ENCODE results near the gene ARMC9. TPM values are rescaled to one million over a fixed set of nuclear protein-coding genes. Genes with fewer than 3 reads are reported as not detected.
"Not testable (repeated sequence)": the region's sequence is repeated elsewhere in the genome, so short reads cannot be mapped to it uniquely, and the experiment has no call there.

ARMC9 gene
- total and polyA plus RNA-seq, 8 donors: 4.5 to 114 (median 11.0) TPM

GRCh38 chr2:231298091-231298490 lies 99.7 kb downstream of the ARMC9 start:
- Histone ChIP-seq H3K9me3 (no peaks in the 10 kb centered on the region), H3K27me3 (no peaks in the 10 kb centered on the region), H3K36me3 (peaks cover 0 to 43% (median 17%) of the 10 kb centered on the region in 4 donors), H3K4me3 (no peak overlapping the region), H3K27ac (peak overlapping the region in 3 of 5 donors; percentile 13 to 75 (median 34)), H3K4me1 (peaks cover 11 to 45% (median 17%) of the 10 kb centered on the region in 4 donors)
- TF ChIP-seq CTCF (IDR thresholded peaks at IDR 0.05): no peak
- TF ChIP-seq POLR2A (IDR thresholded peaks at IDR 0.05): no peak
- TF ChIP-seq EP300 (IDR thresholded peaks at IDR 0.05): no peak
- TF ChIP-seq POLR2AphosphoS5 (IDR thresholded peaks at IDR 0.05): no peak
- DNase-seq: no peak
- 90 to 95% (median 93%) methylated on average over 8 of the region's 8 CpGs for WGBS, 5 donors
- intact Hi-C loops (cut with DNase I; ENCODE audit: low total_unique reads): loop anchor here (5.0 kb wide), 2 partner anchors 99 to 114 kb away; partner anchors contain the start of gene B3GNT7

DNA sequence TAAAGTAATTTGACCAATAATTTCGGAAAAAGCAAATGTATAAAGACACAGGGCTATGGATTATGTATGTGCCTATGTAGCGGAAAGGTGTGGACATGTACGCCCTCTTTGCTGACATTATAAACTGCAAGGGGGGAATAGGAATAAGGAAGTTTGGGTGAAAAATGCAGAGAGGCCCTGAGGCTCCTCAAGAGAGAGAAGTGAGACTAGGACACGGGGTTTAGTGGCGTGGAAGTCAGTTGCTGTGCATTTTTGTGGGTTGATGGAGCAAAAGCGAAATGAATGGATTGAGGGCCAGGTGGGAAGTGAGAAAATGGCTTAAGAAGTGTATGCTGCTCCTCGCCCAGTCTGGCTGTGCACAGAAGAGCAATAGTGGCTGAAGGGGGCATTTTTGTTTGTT lies 100.8 kb downstream of the ARMC9 start:
- WGBS, 5 donors: 70 to 90% (median 84%) methylated on average over 7 of the region's 7 CpGs

DNA sequence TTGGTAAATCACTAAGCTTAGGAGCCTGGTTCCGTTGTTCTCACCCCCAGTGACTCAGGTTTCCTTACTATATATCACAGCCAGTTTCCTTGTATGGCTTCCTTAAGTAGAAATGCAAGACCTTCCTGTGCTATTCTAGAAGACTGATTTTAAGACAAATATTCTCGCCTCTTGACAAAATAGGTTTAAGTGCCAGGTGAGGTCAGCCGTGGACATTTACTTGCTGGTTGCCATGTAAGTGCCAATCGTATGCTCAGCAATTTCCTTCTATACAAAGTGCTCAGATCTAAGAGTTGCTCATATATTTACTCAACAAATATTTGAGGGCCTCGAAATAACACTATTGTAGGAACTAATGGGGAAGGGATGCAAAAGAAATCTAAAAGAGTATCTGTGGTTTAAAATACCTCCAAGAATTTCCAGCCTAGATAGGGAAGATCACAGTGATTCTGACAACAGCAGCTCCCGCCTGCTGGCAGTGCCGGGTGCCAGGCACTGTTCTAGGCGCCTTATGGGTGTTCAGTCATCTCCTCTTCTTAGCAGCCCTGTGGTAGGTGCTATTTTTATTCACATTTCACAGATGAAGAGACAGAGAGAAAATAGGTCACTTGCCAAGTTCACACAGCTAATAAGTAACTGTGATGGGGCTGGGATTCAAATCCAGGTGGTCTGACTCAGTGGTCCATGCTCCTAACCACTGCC lies 101.7 kb downstream of the ARMC9 start:
- H3K27ac ChIP-seq: peak overlapping the region; percentile 25 to 75 (median 59)
- H3K4me1 ChIP-seq: peaks cover 11 to 50% (median 20%) of the 10 kb centered on the region in 4 donors
- TF ChIP-seq CTCF (IDR thresholded peaks at IDR 0.05) (no peak), POLR2AphosphoS5 (IDR thresholded peaks at IDR 0.05) (no peak), POLR2A (IDR thresholded peaks at IDR 0.05) (no peak), EP300 (IDR thresholded peaks at IDR 0.05) (no peak)
- H3K27me3 ChIP-seq: no peaks in the 10 kb centered on the region
- H3K36me3 ChIP-seq: peaks cover 0 to 27% (median 8%) of the 10 kb centered on the region in 4 donors
- no peak overlapping the region for H3K4me3 ChIP-seq
- DNase-seq: peak; percentile 59 to 80
- intact Hi-C loops (cut with DNase I; ENCODE audit: low total_unique reads): no loop called here
- H3K9me3 ChIP-seq: no peaks in the 10 kb centered on the region
- 28 to 57% (median 45%) methylated on average over 8 of the region's 8 CpGs for WGBS, 5 donors

More for the DNA sequence above, 100.8 kb downstream of the ARMC9 start:
- no peak overlapping the region for H3K4me3 ChIP-seq
- peak in 1 of 2 donors; percentile 34 for DNase-seq
- peak overlapping the region; percentile 25 to 75 (median 52) for H3K27ac ChIP-seq
- H3K9me3 ChIP-seq: no peaks in the 10 kb centered on the region
- TF ChIP-seq CTCF (IDR thresholded peaks at IDR 0.05): no peak
- TF ChIP-seq POLR2A (IDR thresholded peaks at IDR 0.05): no peak
- TF ChIP-seq EP300 (IDR thresholded peaks at IDR 0.05): no peak
- no peak for TF ChIP-seq POLR2AphosphoS5 (IDR thresholded peaks at IDR 0.05)
- no peaks in the 10 kb centered on the region for H3K27me3 ChIP-seq
- peaks cover 0 to 36% (median 11%) of the 10 kb centered on the region in 4 donors for H3K36me3 ChIP-seq
- peaks cover 11 to 45% (median 17%) of the 10 kb centered on the region in 4 donors for H3K4me1 ChIP-seq
- intact Hi-C loops (cut with DNase I; ENCODE audit: low total_unique reads): loop anchor here (5.0 kb wide), 2 partner anchors 98 to 113 kb away; partner anchors contain the start of gene B3GNT7

DNA sequence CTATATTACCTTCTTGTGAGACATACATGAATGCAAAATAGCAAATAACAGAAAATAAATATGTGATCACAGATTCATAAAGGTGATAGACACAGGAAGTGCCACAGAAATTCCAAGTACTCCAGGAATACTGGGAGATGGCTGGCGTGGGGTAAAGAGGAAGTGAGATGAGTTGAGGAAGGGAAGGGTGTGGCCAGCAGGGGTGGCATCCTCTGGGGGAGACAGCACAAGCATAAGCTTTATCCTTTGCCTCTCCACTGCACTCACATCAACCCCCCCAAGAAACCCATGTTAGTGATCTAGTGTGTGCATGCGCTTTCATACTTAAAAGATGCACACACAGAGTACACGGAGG lies 102.3 kb downstream of the ARMC9 start:
- Histone ChIP-seq H3K36me3 (peaks cover 0 to 24% (median 6%) of the 10 kb centered on the region in 4 donors), H3K27me3 (no peaks in the 10 kb centered on the region), H3K9me3 (no peaks in the 10 kb centered on the region), H3K4me1 (peaks cover 11 to 55% (median 23%) of the 10 kb centered on the region in 4 donors), H3K4me3 (no peak overlapping the region), H3K27ac (peak overlapping the region in 3 of 5 donors; percentile 52 to 75 (median 59))
- DNase-seq: no peak
- intact Hi-C loops (cut with DNase I; ENCODE audit: low total_unique reads): no loop called here
- TF ChIP-seq EP300 (IDR thresholded peaks at IDR 0.05) (no peak), POLR2AphosphoS5 (IDR thresholded peaks at IDR 0.05) (no peak), CTCF (IDR thresholded peaks at IDR 0.05) (no peak), POLR2A (IDR thresholded peaks at IDR 0.05) (no peak)
- 49 to 69% (median 58%) methylated on average over 3 of the region's 3 CpGs for WGBS, 5 donors

GRCh38 chr2:231304259-231304658 lies 105.8 kb downstream of the ARMC9 start:
- H3K27me3 ChIP-seq; H3K9me3 ChIP-seq; H3K27ac ChIP-seq; H3K4me3 ChIP-seq; H3K36me3 ChIP-seq; intact Hi-C loops (cut with DNase I; ENCODE audit: low total_unique reads); DNase-seq: not testable (repeated sequence)
- WGBS, 5 donors: 95 to 96% (median 96%) methylated on average over 6 of the region's 6 CpGs
- peaks cover under 1 to 36% (median 21%) of the 10 kb centered on the region in 4 donors for H3K4me1 ChIP-seq
